Chondrocyte (in vitro differentiated cells): Measurements from ENCODE around the gene TMEM134. TPM values are rescaled to one million over a fixed set of nuclear protein-coding genes. Genes with fewer than 3 reads are reported as not detected.

ENCODE experiments used
- DNase-seq: peaks from one replicate; pipeline ENCODE4 v3.0.0; 2021; ENCODE audit warnings: mixed read lengths, low spot score
- H3K27ac Mint-ChIP-seq: one replicate; pipeline ENCODE4 v1.8.0; 2021; ENCODE audit warnings: mild to moderate bottlenecking, moderate library complexity, mixed read lengths; ENCODE audit not compliant: unreplicated experiment
- H3K27me3 Mint-ChIP-seq: 2 replicates; pipeline ENCODE4 v1.8.0; 2021; ENCODE audit warnings: low read depth, mixed read lengths
- H3K36me3 Mint-ChIP-seq: 2 replicates; pipeline ENCODE4 v1.8.0; 2021; ENCODE audit warnings: low read depth, mixed read lengths
- H3K4me1 Mint-ChIP-seq: 2 replicates; pipeline ENCODE4 v1.8.0; 2021; ENCODE audit warnings: low read depth, mild to moderate bottlenecking, mixed read lengths
- H3K4me3 Mint-ChIP-seq: one replicate; pipeline ENCODE4 v1.8.0; 2021; ENCODE audit warnings: mild to moderate bottlenecking, moderate library complexity, mixed read lengths; ENCODE audit not compliant: unreplicated experiment
- H3K9me3 Mint-ChIP-seq: 2 replicates; pipeline ENCODE4 v1.8.0; 2021; ENCODE audit warnings: low read depth, mixed read lengths
- CTCF ChIP-seq: fragments of 200-600 bp; sonication (generic); IDR thresholded peaks from 2 replicates; pipeline ENCODE4 v1.5.0; 2021; ENCODE audit warnings: antibody characterized with exemption, mild to moderate bottlenecking, moderate library complexity
- total RNA-seq: library from RNA; stranded (reverse); gene quantifications from 3 replicates; pipeline ENCODE4 v1.2.1, GENCODE V29; 2021

Gene TMEM134
- total RNA-seq, 1 donor from 2014 or later: 50.9 TPM

- peaks cover 1% of the 10 kb centered on the region for H3K36me3 Mint-ChIP-seq
- no peak for TF ChIP-seq CTCF
- peaks cover 17% of the 10 kb centered on the region for H3K4me1 Mint-ChIP-seq
- H3K9me3 Mint-ChIP-seq: no peaks in the 10 kb centered on the region
- no peak for DNase-seq
- H3K4me3 Mint-ChIP-seq: peak overlapping the region; percentile 56
- H3K27ac Mint-ChIP-seq: no peak overlapping the region
- peaks cover 9% of the 10 kb centered on the region for H3K27me3 Mint-ChIP-seq
Measured at GRCh38 chr11:67416416-67417335, 52.4 kb downstream of the TMEM134 start.

GRCh38 chr11:67415501-67416304 lies 53.3 kb downstream of the TMEM134 start, which contains the start of gene CARNS1:
TSS of gene CARNS1 (plus strand) at chr11:67415678. CDS start at chr11:67416200, 522 bp downstream.
- H3K4me3 Mint-ChIP-seq: peak within 1 kb of the TSS; percentile 56
- peaks cover 1% of the 10 kb centered on the region for H3K36me3 Mint-ChIP-seq
- H3K27ac Mint-ChIP-seq: no peak within 1 kb of the TSS
- no peak for TF ChIP-seq CTCF
- no peaks in the 10 kb centered on the region for H3K9me3 Mint-ChIP-seq
- H3K27me3 Mint-ChIP-seq: peaks cover 9% of the 10 kb centered on the region
- peaks cover 13% of the 10 kb centered on the region for H3K4me1 Mint-ChIP-seq
- DNase-seq: no peak

GRCh38 chr11:67413266-67413849 lies 55.7 kb downstream of the TMEM134 start:
- no peak for DNase-seq
- H3K27ac Mint-ChIP-seq: no peak overlapping the region
- peaks cover 1% of the 10 kb centered on the region for H3K36me3 Mint-ChIP-seq
- peaks cover 13% of the 10 kb centered on the region for H3K4me1 Mint-ChIP-seq
- no peak for TF ChIP-seq CTCF
- no peak overlapping the region for H3K4me3 Mint-ChIP-seq
- no peaks in the 10 kb centered on the region for H3K9me3 Mint-ChIP-seq
- peaks cover 11% of the 10 kb centered on the region for H3K27me3 Mint-ChIP-seq

- Mint-ChIP-seq H3K4me3 (no peak overlapping the region), H3K27ac (no peak overlapping the region), H3K4me1 (peaks cover 13% of the 10 kb centered on the region), H3K36me3 (peaks cover 1% of the 10 kb centered on the region), H3K27me3 (peaks cover 11% of the 10 kb centered on the region), H3K9me3 (no peaks in the 10 kb centered on the region)
- no peak for DNase-seq
- no peak for TF ChIP-seq CTCF
Measured at GRCh38 chr11:67412495-67413179, 56.4 kb downstream of the TMEM134 start.
